ENCODE measurements around the gene USP43. TPM values are rescaled to one million over a fixed set of nuclear protein-coding genes. Genes with fewer than 3 reads are reported as not detected.

Gene USP43
- total RNA-seq, 2 donors from 2014 or later: 0.10 TPM; not detected in 1

GRCh38 chr17:9767432-9767991 lies 122.2 kb downstream of the USP43 start:
- intact Hi-C loops (cut with DNase I): no loop called here
- no peak for DNase-seq (ENCODE audit: low spot score)

GRCh38 chr17:9768381-9768934 lies 123.1 kb downstream of the USP43 start:
- intact Hi-C loops (cut with DNase I): no loop called here
- DNase-seq (ENCODE audit: low spot score): no peak

GRCh38 chr17:9769036-9769695 lies 123.8 kb downstream of the USP43 start:
- intact Hi-C loops (cut with DNase I): no loop called here
- DNase-seq (ENCODE audit: low spot score): no peak

GRCh38 chr17:9771465-9771864 lies 126.1 kb downstream of the USP43 start:
- no peak for DNase-seq (ENCODE audit: low spot score)
- intact Hi-C loops (cut with DNase I): no loop called here

- intact Hi-C loops (cut with DNase I): no loop called here
- DNase-seq (ENCODE audit: low spot score): no peak
These were observed 127.3 kb downstream of the USP43 start for GRCh38 chr17:9772658-9773057.

- intact Hi-C loops (cut with DNase I): no loop called here
- no peak for DNase-seq (ENCODE audit: low spot score)
These were observed 131.6 kb downstream of the USP43 start for GRCh38 chr17:9776911-9777310.

Other genes starting within 250 kb of the USP43 start
- 10 to 100 TPM; 55.2 to 80.4 TPM for gene STX8, start 69.7 kb upstream of the USP43 start, total RNA-seq
- gene CFAP52, start 68.9 kb upstream of the USP43 start, total RNA-seq: not detected
- not detected for gene DHRS7C, start 146.1 kb downstream of the USP43 start, total RNA-seq
- gene GSG1L2, start 176.6 kb downstream of the USP43 start, total RNA-seq: not detected
- gene GLP2R, start 180.4 kb downstream of the USP43 start, total RNA-seq: under 1 TPM in 1 of 2 donors, not detected in 1; 0.05 TPM

All from posterior vena cava (tissue), 2 donors.